Thoracic aorta (tissue), 2 donors: Measurements from ENCODE around the gene RUNX1. TPM values are rescaled to one million over a fixed set of nuclear protein-coding genes. Genes with fewer than 3 reads are reported as not detected.

Experiments used
- ATAC-seq: fragments of 150-250 bp; one replicate; pipeline ENCODE4 v1.8.0; 2017; ENCODE audit warnings: low read depth; ENCODE audit not compliant: insufficient number of reproducible peaks, low FRiP score
- DNase-seq: peaks from one replicate; pipeline ENCODE4 v3.0.0-alpha.2; 2020; ENCODE audit warnings: low spot score
- H3K27ac ChIP-seq, 2 donors: fragments of 200-600 bp; sonication (generic); 1 replicate in 1 of 2; 2 replicates in 1 of 2; pipeline ENCODE4 v1.5.1; 2016; ENCODE audit warnings: mild to moderate bottlenecking in 2 of 2, moderate library complexity in 2 of 2
- H3K27me3 ChIP-seq: fragments of 200-600 bp; sonication (generic); replicated peaks from 2 replicates; pipeline ENCODE4 v1.6.0; 2016; ENCODE audit warnings: mild to moderate bottlenecking; ENCODE audit not compliant: insufficient read depth
- H3K36me3 ChIP-seq: fragments of 200-600 bp; sonication (generic); one replicate; pipeline ENCODE4 v1.5.1; 2016
- H3K4me1 ChIP-seq, 2 donors: fragments of 200-600 bp; sonication (generic); 1 replicate in 1 of 2; 2 replicates in 1 of 2; pipeline versions ENCODE4 v1.5.1 to v1.6.0; 2016; ENCODE audit warnings: low read depth in 2 of 2, mild to moderate bottlenecking in 1 of 2; ENCODE audit not compliant: control insufficient read depth in 1 of 2
- H3K4me3 ChIP-seq: fragments of 200-600 bp; sonication (generic); 2 replicates; pipeline ENCODE4 v1.5.1; 2016; ENCODE audit warnings: mild to moderate bottlenecking
- H3K9me3 ChIP-seq: fragments of 200-600 bp; sonication (generic); 2 replicates; pipeline ENCODE4 v1.5.1; 2016
- CTCF ChIP-seq: fragments of 200-600 bp; sonication (generic); IDR thresholded peaks from one replicate; pipeline ENCODE4 v1.5.1; 2019; ENCODE audit warnings: antibody characterized with exemption
- total RNA-seq, 2 donors: library from RNA; depleted of rRNA; stranded (reverse); fragments of >200 nt; gene quantifications; one replicate each; pipeline versions ENCODE4 v1.1.0 to v1.2.3, GENCODE V29; 2016

Gene RUNX1
- total RNA-seq, 2 donors from 2014 or later = 47.4 to 64.7 TPM

- Histone ChIP-seq H3K4me3 (no peak overlapping the region), H3K9me3 (no peaks in the 10 kb centered on the region), H3K4me1 (peaks cover 0 to 4% of the 10 kb centered on the region in 2 donors), H3K27ac (no peak overlapping the region), H3K27me3 (no peaks in the 10 kb centered on the region), H3K36me3 (no peaks in the 10 kb centered on the region)
- ATAC-seq (no peak), DNase-seq (no peak)
- TF ChIP-seq CTCF = no peak
Observed at GRCh38 chr21:35091496-35091895, 42.4 kb upstream of the RUNX1 start.

- TF ChIP-seq CTCF = no peak
- no peaks in the 10 kb centered on the region for H3K4me1 ChIP-seq
- no peak overlapping the region for H3K4me3 ChIP-seq
- DNase-seq (no peak), ATAC-seq (no peak)
- H3K36me3 ChIP-seq = no peaks in the 10 kb centered on the region
- no peaks in the 10 kb centered on the region for H3K9me3 ChIP-seq
- H3K27me3 ChIP-seq = no peaks in the 10 kb centered on the region
- H3K27ac ChIP-seq = no peak overlapping the region
Observed at GRCh38 chr21:35090403-35090802, 41.3 kb upstream of the RUNX1 start.

- TF ChIP-seq CTCF = no peak
- DNase-seq (no peak), ATAC-seq (no peak)
- Histone ChIP-seq H3K4me3 (no peak overlapping the region), H3K27me3 (no peaks in the 10 kb centered on the region), H3K4me1 (no peaks in the 10 kb centered on the region), H3K36me3 (no peaks in the 10 kb centered on the region), H3K27ac (no peak overlapping the region), H3K9me3 (no peaks in the 10 kb centered on the region)
Observed at GRCh38 chr21:35088319-35088771, 39.2 kb upstream of the RUNX1 start.

GRCh38 chr21:35086357-35086756 lies 37.3 kb upstream of the RUNX1 start:
- Histone ChIP-seq H3K27me3 (no peaks in the 10 kb centered on the region), H3K9me3 (no peaks in the 10 kb centered on the region), H3K4me1 (no peaks in the 10 kb centered on the region), H3K27ac (no peak overlapping the region), H3K36me3 (no peaks in the 10 kb centered on the region), H3K4me3 (no peak overlapping the region)
- no peak for DNase-seq
- no peak for ATAC-seq
- TF ChIP-seq CTCF = no peak

GRCh38 chr21:35084869-35085268 lies 35.8 kb upstream of the RUNX1 start:
- TF ChIP-seq CTCF = no peak
- H3K9me3 ChIP-seq = no peaks in the 10 kb centered on the region
- no peaks in the 10 kb centered on the region for H3K36me3 ChIP-seq
- ATAC-seq (no peak), DNase-seq (no peak)
- H3K27ac ChIP-seq = no peak overlapping the region
- H3K27me3 ChIP-seq = no peaks in the 10 kb centered on the region
- no peak overlapping the region for H3K4me3 ChIP-seq
- no peaks in the 10 kb centered on the region for H3K4me1 ChIP-seq
